Measurements from ENCODE around the gene TXNDC15.

GRCh38 chr5:134948911-134949310 lies 74.7 kb downstream of the TXNDC15 start:
- no peak for TF ChIP-seq CTCF (IDR thresholded peaks at IDR 0.05; ENCODE audit: low read depth, low read length, poor library complexity, severe bottlenecking)
- no peak for TF ChIP-seq EZH2phosphoT487 (IDR thresholded peaks at IDR 0.05; ENCODE audit: borderline replicate concordance, low read length)
